NCI-H460 (cell line): ENCODE measurements around the gene ZNF202. TPM values are rescaled to one million over a fixed set of nuclear protein-coding genes. Genes with fewer than 3 reads are reported as not detected.

Experiments
- DNase-seq: peaks from one replicate; pipeline ENCODE4 v3.0.0-alpha.2; 2016; ENCODE audit warnings: low read depth; ENCODE audit errors: extremely low read depth
- small RNA-seq, 2 experiments: library from RNA; depleted of rRNA; stranded (forward); fragments of <200 nt; gene quantifications; one replicate each; pipeline ENCODE3, GENCODE V24; 2014
- total RNA-seq: library from RNA; depleted of rRNA; stranded (reverse); fragments of >200 nt; shearing (Covaris generic); gene quantifications from 2 replicates; pipeline ENCODE4 v1.2.3, GENCODE V29; 2014; rRNA removed

Gene ZNF202
- total RNA-seq, 1 experiment from 2014 or later, result 10.7 TPM

- no peak for DNase-seq
Measured at GRCh38 chr11:123684601-123685000, 56.9 kb downstream of the ZNF202 start.

GRCh38 chr11:123683428-123684170, 57.9 kb downstream of the ZNF202 start:
- DNase-seq, result no peak

DNA sequence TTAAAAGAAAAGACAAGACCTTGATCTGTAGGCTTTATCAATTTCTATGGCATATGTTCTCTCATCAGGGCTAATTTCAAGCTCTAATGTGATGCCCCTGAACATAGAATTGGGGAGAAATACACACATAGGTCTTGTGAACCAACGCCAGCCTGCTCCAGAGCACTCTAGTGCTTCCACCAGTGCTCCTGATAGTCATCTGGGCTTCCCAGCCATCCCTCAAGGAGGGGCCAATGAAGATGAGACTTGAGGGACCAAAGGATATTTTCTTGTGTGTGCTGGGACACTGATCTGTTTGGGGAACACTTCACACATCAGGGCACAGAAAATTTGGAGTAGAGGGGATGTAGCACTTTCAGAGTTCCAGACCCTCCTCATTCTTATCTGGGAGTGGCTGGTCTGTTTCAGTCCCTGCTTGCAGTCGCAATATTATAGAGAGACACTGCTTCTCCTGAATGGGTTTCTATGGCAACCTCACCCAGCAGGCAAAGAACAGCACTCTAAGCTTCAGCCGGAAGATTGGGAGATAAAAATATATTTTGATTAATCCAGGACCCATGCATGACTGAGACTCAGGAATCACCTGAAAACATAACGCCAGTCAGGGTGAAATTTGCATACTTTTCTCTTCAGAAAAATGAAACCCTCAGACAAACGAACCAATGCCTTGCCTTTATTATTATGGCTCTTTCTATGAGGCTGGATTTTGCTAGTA, 58.6 kb downstream of the ZNF202 start:
- DNase-seq, result no peak

DNA sequence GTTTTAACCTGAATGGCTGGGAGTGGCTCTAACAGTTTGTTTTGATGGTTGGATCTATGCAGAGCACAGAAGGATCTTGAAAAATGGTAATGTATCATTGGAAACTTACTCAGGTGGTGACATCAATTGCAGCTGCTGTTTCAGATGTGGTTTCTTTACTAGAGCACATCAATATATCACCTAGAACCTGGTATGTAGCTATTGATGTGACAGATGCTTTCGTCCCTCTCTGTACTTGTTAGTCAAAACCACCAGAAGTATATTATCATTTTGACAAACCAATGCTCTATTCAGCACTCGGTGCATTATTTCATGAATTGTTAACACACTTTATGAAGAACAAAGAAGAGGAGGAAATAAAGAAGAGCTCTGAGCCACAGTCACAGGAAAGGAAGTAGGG, 60.4 kb downstream of the ZNF202 start:
- DNase-seq, result no peak

- DNase-seq, result no peak
Measured at GRCh38 chr11:123678246-123678645, 63.2 kb downstream of the ZNF202 start.

DNA sequence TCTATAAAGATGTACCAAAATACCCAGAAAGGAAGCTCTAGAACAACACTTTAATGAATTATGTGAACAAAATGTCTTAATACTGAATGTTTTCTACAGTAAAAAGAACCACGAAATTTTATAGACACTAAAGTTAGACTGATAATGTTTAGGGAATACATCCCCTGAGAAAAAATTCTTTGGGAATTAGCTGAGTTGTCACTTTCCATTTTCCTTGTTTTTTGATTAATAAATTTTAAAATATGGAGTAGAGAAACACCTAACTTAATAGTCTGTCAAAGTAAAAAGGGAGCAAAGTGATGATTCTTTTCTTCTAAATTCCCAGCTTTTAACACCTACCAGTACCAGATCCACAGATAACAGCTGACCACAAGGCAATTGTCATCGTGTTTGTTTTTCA, 64.0 kb downstream of the ZNF202 start:
- DNase-seq, result no peak

GRCh38 chr11:123674297-123674696, 67.2 kb downstream of the ZNF202 start:
- no peak for DNase-seq

Small RNA genes within 50 kb of the gene (small RNA-seq; reads per million reads assigned to genes)
- 0.08 to 0.65 reads per million in 2 experiments for gene RNU1-21P

Other genes with a start within 250 kb of the ZNF202 start
- 0.09 and 0.15 TPM in 2 replicates for gene SCN3B, start 87.0 kb downstream of the ZNF202 start, total RNA-seq
- gene OR6X1, start 12.9 kb upstream of the ZNF202 start, total RNA-seq, result not detected in 2 replicates
- gene OR6M1, start 64.7 kb upstream of the ZNF202 start, total RNA-seq, result not detected in 2 replicates
- gene TMEM225, start 144.0 kb upstream of the ZNF202 start, total RNA-seq, result not detected in 2 replicates
- gene OR8D4, start 160.5 kb upstream of the ZNF202 start, total RNA-seq, result not detected in 2 replicates
- gene OR4D5, start 198.0 kb upstream of the ZNF202 start, total RNA-seq, result not detected in 2 replicates
- not detected in 2 replicates for gene OR6T1, start 202.2 kb upstream of the ZNF202 start, total RNA-seq
- not detected in 2 replicates for gene OR10S1, start 236.1 kb upstream of the ZNF202 start, total RNA-seq